C1 segment of cervical spinal cord (tissue), 14 donors: ENCODE data around the gene TK2.

Experiments
- DNase-seq, 14 donors: peaks; one replicate each; lab custom pipeline; 2025; lab: John Stamatoyannopoulos, UW

The TK2 gene

DNA sequence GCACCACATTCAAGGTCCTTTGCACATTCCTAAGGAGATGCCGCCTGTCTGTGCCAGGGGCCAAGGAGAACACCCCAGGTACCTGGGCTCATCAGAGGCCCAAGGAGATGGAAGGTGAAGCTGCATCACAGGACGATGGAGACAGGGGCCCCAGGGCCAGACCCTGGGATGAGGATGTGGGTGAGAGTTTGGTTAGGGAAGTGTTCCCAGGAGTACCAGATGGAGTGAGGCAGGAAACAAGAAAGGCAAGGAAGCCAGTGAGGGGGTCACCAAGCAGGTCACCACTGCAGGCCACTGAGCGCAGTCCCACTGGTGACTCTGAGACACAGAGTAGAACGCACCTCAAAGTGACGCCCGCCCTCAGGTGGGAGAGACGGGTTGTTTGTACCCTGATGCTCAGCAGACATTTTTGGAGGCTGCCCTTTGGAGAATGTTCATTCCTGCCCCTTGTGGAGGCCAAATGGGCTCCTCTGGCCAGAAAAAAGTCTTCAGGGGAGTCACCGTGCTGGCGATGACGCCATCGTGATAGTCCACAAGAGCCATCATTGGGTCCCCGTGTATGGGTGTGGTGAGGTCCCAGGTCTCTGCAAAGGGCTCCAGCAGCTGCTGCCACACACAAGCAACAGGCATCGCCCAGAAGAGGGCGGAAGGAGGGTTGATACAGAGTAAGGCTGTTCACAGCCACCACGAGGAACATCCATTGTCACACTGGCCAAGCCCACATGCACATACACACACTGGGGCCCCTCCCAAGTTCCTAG is 65.3 kb downstream of the TK2 start:
- DNase-seq: no peak

DNA sequence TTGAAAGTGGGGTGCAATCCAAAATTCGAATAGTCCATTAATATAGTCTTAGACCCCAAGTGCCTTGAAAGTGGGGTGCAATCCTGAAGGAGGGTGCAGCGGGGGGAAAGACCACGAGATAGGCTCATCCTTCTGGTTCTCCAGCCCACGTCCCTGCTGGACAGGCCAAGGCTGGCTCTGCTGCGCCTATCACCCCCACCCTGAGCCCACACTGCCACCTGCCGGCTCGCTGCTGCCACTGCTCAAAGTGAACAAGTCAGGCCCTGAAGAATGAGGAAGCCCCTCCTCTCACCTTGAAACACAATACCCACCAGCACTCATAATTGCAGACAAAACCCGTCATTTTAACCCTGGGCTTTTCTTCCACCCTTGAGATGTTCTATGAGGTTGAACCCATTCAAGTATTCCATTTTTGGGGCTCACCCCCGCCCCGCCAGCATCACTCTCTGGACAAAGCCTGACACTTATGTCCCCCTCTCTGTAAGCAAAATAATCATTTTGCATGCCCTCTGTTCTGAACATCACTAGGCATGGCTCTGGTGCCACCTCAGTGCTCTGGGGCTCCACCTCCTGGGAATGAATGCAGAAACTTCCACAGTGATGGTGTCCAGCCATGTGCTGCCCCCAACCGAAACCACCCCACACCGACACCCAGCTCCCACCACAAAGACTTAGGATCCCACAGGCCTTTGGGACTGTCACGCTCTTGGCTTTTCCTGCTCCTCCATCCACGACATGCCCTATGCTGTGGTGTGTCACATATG is 66.1 kb downstream of the TK2 start:
- peak in 12 of 14 donors; percentile 19 to 72 (median 46) for DNase-seq

GRCh38 chr16:66481943-66482390 is 68.0 kb downstream of the TK2 start:
- no peak for DNase-seq

DNA sequence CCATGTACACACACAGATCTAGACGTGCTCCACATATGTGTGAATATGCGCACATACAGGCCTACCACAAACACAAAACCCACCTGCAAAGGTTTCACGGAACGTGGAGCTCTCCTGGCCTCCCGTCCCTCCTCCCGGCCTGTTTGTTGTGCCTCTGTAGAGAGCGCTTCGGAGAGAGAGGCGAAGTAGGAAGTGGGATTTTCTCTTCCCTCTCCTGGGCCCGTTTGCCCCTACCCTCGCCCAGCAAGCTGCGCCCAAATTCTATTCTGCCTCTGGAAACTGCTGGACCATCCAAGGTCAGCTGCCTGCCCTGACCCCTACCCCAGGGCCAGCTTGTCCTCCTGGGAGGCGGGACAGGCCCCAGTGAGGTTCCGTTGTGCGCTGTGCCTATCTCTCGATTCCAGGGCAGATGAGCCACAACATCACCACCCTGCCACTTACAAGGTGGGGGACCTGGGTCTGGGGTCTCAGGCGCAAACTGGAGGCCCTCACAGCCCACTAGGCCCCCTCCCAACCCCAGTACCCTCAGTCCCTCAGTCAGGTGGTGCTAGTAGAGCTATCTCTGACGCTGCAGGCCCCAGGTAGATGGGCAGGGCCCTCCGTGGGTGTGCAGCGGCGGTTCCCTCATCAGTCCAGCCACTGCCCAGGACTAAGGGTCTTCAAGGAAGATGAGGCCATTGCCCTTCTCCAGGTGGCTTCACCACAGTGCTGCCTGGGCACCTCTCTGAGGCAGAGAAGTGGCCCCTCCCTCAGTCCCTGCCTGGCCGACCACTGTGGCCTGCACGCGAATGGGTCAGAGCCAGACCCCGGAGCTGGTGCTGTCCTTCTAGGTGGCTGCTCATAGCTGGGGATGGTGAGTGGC is 68.6 kb downstream of the TK2 start:
- no peak for DNase-seq

DNA sequence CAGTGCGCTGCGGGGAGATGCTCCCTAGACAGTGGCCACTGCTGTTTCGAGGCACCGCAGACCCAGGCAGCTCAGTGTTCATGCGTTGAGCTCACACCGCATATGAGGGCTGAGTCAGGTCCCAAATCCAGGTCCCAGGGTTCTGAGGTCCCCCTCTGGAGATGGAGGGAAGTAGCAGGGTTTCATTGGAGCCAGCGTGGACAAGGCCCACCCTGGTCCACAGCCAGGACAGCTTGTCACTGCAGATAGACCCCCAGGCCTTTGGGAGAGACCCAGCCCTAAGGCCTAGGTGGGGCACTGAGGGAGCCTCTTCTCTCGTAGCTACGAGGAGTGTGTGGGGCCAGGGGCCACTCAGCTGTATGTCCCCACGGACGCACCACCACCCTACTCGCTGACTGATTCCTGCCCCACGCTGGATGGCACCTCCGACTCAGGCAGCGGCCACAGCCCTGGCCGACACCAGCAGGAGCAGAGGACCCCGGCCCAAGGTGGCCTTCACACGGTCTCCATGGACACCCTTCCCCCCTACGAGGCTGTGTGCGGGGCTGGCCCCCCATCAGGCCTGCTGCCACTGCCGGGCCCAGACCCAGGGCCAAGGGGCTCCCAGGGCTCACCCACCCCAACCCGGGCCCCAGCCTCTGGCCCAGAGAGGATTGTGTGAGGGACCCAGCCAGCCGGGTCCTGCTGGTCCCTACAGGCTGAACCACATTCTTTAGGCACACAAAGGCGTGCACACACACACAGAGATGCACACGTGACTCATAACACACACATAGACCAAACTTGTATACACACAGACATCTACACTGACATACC is 69.4 kb downstream of the TK2 start:
- no peak for DNase-seq

DNA sequence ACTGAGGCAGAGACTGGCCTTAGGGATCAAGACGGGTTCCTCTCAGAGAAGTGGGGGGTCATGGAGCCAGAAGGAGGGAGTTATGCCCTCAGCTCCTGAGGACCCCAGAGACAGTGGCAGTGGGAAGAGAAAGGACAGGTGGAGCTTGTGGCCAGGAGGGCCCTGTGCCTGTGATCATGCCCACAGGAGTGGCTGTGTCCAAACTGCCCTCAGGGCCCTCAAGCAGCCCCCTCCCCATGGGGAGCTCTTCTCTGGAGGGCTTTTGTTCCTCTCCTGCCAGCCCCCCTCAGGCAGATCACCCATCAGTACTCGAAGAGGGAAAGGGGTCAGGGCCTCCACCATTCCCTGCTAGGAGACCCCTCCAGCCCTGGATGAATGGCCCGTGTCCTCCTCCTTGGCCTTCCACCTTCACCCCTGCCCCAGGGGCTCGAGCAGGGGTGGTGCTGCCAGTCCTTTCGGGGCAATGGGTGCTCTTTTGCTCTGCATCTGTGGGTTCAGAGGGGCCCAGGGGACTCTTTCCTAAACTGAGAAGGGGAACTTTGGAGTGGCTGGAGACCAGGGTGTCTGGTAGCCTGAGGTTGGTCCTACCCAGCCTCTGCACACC is 70.2 kb downstream of the TK2 start:
- DNase-seq: no peak

DNA sequence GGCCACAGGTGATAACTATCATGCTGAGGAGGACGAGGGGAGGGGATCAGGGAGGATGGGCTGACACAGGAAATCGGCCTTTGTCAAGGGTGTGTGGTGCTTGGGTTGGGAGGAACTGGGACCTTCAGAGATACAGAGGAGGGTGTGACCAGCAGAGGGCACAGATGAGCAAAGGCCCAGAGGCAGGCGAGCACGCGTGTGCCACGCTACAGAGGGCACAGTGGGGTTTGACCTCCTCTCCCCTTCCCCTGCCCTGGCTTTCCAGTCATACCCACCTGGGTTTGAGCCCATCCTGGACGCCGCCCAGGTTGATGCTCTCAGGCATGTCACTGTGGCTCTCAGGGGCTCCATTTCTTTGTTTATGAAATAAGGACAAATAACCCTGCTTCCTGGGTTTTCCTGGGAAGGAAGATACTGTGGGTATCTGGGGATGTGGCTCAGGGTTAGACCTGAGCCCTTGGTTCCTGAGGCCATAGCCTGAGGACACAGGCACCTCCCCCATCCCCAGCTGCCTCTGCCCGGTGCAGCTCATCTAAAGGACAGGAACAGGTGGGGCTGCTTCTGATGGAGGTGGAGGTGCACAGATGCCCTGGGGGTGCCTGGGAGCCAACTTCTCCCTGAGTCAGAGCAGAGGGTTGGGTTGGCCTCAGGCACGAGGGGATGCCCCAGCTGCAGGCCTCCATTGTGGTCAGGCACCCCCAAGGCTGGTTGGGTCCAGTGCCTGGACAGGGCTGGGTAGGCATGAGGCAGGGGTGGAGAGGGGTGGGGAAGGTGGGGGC is 71.0 kb downstream of the TK2 start:
- peak in 9 of 14 donors; percentile 5 to 60 (median 32) for DNase-seq

GRCh38 chr16:66477028-66477515 is 72.8 kb downstream of the TK2 start:
- no peak for DNase-seq

DNA sequence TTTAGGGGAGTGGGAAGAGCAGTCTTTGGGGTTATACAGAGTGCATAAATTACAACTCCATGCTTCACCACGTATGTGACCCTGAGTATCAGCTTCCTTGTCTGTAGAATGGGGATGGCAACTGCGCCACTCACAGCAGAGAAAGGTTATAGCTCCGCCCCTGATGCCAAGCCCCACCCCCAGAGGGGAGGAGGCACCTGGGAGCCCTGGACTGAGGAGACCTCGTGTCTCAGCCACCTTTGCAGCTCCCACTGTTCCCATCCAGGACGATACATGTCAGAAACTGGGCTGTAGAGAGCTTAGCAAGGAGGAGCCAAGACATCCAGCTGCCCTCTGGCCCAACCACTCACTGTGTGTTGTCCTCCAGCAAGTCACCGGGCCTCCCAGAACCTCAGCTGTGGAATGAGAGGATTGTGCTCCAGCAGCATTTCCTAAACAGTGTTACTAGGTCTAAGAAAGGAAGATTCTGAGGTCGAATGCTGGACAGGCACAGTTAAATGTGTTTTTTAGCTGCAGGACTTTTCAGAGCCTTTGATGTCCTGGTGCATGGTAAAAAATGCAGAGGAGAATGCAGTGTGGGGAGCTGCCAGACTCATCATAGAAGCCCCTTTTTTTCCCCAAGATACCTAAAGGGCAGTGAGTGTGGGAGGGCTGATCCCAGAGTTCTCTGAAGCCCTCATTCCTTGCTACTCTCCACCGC is 73.4 kb downstream of the TK2 start:
- peak in 1 of 14 donors; percentile 25 for DNase-seq

DNA sequence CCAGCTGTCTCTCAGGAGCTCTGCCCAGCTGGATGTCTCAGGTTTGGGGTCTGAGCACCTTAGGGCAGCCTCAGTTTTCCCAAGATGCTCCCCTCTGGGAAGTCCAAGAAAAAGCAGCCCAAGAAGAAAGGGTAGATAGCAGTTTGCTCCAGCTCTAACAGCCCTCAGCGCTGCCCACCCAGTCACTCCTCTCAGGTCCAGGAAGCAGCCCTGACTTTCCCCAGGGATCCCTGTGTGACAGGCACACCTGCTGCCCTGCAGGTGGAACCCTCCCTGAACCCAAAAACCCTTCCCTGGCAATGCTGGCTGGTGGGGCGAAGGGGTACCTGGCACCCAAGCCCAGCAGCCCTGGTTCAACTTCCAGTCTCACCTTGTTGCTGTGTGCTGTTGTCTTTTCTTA is 74.7 kb downstream of the TK2 start:
- DNase-seq: no peak

DNA sequence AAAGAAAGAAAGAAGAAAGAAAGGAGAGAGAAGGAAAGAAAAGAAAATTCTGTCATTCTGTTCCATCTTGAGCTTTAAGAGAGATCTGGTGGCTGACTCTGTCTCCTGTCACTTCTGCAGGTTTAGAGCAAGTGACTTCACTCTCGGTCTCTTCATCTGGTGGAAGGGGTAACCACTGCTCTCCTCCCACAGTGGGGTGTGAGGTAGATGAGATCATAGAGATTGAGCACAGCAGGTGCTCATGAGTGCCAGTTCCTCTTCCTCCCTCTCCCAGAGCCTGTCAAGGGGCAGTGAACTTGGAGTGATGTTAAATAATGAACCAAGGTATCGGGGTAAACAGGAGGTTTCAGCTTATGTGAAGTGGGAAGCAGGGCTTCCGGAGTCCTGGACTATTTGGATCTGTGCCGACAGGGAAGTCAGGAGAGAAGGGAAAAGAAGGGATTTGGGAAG is 75.1 kb downstream of the TK2 start:
- no peak for DNase-seq

- DNase-seq: no peak
Measured at GRCh38 chr16:66473654-66474519, 76.0 kb downstream of the TK2 start.

- DNase-seq: no peak
Measured at GRCh38 chr16:66473051-66473571, 76.8 kb downstream of the TK2 start.

- no peak for DNase-seq
Measured at GRCh38 chr16:66471716-66472393, 78.1 kb downstream of the TK2 start.

DNA sequence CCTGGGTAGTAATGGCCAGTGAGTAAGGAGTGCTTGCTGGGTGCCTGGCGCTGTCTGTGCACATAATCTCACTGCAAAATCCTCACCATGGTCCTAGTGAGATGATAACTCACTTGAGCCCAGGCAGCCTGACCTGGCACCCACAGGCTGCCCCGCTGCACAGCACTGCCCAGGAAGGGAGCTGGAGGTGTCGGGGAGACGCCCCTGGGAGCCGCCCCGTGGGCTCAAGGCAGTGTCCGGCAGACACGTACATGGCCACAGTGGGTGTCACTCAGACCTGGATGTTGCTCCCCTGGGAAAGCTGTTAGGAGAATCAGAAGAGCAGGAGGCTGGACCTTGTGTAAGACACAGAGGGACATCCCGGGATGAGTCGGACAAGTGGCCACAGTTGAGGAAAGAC is 78.7 kb downstream of the TK2 start:
- DNase-seq: no peak

- no peak for DNase-seq
Measured at GRCh38 chr16:66470556-66470955, 79.4 kb downstream of the TK2 start.

GRCh38 chr16:66469947-66470546 is 79.9 kb downstream of the TK2 start:
- no peak for DNase-seq
